OCI-M2 (cell line): ENCODE measurements around the gene C1orf53.
"Not testable (repeated sequence)": the region's sequence is repeated elsewhere in the genome, so short reads cannot be mapped to it uniquely, and the experiment has no call there.

Source experiments
- DNase-seq: peaks from one replicate; lab custom pipeline; 2025; ENCODE audit not compliant: unreplicated experiment; lab: John Stamatoyannopoulos, UW

Gene C1orf53

GRCh38 chr1:197902454-197903195 lies at the start of gene C1orf53:
Gene C1orf53 (plus strand): TSS chr1:197902630. CDS start chr1:197902650, 20 bp downstream.
- no peak for DNase-seq

- not testable (repeated sequence) for DNase-seq
Observed at GRCh38 chr1:197855751-197856150, 46.7 kb upstream of the C1orf53 start.

- no peak for DNase-seq
Observed at GRCh38 chr1:197857477-197857876, 45.0 kb upstream of the C1orf53 start.

GRCh38 chr1:197859024-197859423 lies 43.4 kb upstream of the C1orf53 start:
- DNase-seq: no peak

GRCh38 chr1:197862221-197862620 lies 40.2 kb upstream of the C1orf53 start:
- no peak for DNase-seq

GRCh38 chr1:197862671-197863070 lies 39.8 kb upstream of the C1orf53 start:
- DNase-seq: no peak

GRCh38 chr1:197865809-197866208 lies 36.6 kb upstream of the C1orf53 start:
- DNase-seq: no peak

- no peak for DNase-seq
Observed at GRCh38 chr1:197868751-197869489, 33.5 kb upstream of the C1orf53 start.

- no peak for DNase-seq
Observed at GRCh38 chr1:197869490-197870077, 32.8 kb upstream of the C1orf53 start.

- DNase-seq: no peak
Observed at GRCh38 chr1:197876894-197877293, 25.5 kb upstream of the C1orf53 start.

GRCh38 chr1:197880385-197880784 lies 22.0 kb upstream of the C1orf53 start:
- not testable (repeated sequence) for DNase-seq

GRCh38 chr1:197882241-197882640 lies 20.2 kb upstream of the C1orf53 start:
- DNase-seq: not testable (repeated sequence)

- DNase-seq: no peak
Observed at GRCh38 chr1:197884173-197884572, 18.3 kb upstream of the C1orf53 start.

- DNase-seq: no peak
Observed at GRCh38 chr1:197890936-197891335, 11.5 kb upstream of the C1orf53 start.

- no peak for DNase-seq
Observed at GRCh38 chr1:197892684-197893083, 9.7 kb upstream of the C1orf53 start.

- DNase-seq: no peak
Observed at GRCh38 chr1:197896301-197896700, 6.1 kb upstream of the C1orf53 start.

- no peak for DNase-seq
Observed at GRCh38 chr1:197899037-197899436, 3.4 kb upstream of the C1orf53 start.

GRCh38 chr1:197902131-197902453 lies 338 bp upstream of the C1orf53 start:
- no peak for DNase-seq

GRCh38 chr1:197903196-197903514 lies 725 bp downstream of the C1orf53 start:
- no peak for DNase-seq

- no peak for DNase-seq
Observed at GRCh38 chr1:197904126-197904787, 1.8 kb downstream of the C1orf53 start.

- DNase-seq: no peak
Observed at GRCh38 chr1:197905699-197906351, 3.4 kb downstream of the C1orf53 start.
